Erythroblast (primary cell): ENCODE results near the gene ADD1.

Source experiments
- GATA1 ChIP-seq: IDR thresholded peaks from 2 replicates; pipeline ENCODE4 v1.6.1; 2011; ENCODE audit warnings: low read depth, mild to moderate bottlenecking, control low read depth, low read length, moderate library complexity
- POLR2A ChIP-seq: IDR thresholded peaks from 2 replicates; pipeline ENCODE4 v1.6.1; 2011; ENCODE audit warnings: mild to moderate bottlenecking, low read length

DNA sequence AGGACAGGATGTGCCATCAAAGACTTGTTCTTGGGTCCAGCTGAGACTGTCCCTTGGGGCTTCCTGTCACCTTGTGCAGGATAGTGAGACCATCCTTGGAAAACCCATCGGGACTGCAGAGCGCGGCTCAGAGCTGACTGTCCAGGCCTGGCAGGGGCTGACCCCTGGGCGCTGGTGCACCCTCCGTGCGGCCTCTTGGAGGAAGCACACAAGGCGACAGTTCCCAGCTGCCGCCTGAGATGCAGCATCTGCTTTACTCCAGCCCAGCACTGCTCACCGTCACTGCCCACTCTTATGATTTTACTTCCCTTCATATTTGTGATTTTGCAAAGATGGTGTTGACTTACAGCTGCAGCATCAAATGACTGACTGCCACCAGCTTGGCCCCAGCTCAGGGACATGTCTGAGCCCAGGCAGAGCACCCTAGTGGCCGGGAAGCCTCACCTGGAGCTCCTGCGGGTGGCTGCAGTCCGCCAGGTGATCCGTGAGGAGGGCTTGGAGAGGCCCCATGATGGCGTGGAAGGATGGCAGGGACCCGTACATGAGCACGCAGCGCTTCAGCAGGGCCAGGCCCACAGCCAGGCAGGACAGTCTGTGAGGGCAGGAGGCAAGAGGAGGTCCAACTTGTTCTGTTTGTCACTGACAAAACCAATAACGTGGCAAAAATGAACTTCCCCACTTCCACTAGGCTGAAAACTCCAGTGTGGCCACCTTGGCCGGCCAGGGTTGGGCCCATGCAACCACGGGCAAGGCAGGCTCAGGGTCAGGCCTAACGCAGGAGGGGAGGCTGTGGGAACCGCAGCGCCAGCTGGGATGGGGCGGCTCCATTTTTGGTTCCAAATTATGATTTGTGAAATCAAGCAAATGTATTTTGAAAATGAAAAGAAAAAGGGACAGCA lies 97.7 kb downstream of the ADD1 start:
- TF ChIP-seq POLR2A (peak; percentile 4), GATA1 (no peak)
